ENCODE results near the gene WDR1.

DNA sequence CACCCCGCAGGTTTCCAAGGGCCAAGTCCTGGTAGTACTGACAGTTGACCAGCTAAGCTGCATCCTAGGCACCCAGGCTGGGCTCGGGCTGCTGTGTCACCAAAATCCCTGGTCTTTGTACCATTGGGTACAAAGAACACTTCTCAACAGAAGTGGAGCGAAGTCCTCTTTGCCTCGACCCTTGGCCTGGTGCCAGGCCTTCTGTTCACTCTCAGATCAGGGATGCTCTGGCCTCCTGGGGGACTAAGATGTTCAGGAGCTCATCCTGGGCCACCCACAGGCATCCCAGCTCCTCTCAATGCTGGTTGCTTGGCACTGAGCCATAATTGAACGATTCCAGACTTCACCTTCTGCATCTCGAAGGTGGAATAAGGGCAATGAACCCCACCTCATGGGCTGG lies 81.5 kb downstream of the WDR1 start:
- TF ChIP-seq, protein P1, sequence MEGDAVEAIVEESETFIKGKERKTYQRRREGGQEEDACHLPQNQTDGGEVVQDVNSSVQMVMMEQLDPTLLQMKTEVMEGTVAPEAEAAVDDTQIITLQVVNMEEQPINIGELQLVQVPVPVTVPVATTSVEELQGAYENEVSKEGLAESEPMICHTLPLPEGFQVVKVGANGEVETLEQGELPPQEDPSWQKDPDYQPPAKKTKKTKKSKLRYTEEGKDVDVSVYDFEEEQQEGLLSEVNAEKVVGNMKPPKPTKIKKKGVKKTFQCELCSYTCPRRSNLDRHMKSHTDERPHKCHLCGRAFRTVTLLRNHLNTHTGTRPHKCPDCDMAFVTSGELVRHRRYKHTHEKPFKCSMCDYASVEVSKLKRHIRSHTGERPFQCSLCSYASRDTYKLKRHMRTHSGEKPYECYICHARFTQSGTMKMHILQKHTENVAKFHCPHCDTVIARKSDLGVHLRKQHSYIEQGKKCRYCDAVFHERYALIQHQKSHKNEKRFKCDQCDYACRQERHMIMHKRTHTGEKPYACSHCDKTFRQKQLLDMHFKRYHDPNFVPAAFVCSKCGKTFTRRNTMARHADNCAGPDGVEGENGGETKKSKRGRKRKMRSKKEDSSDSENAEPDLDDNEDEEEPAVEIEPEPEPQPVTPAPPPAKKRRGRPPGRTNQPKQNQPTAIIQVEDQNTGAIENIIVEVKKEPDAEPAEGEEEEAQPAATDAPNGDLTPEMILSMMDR (IDR thresholded peaks at IDR 0.05), result no peak
- no peak for TF ChIP-seq EP300 (IDR thresholded peaks at IDR 0.05)

All from gastroesophageal sphincter (tissue), 3 donors.